H1 (cell line): ENCODE results near the gene ZBTB43. TPM values are rescaled to one million over a fixed set of nuclear protein-coding genes. Genes with fewer than 3 reads are reported as not detected.

Experiments
- polyA plus RNA-seq, 7 experiments: library from polyadenylated mRNA; depleted of rRNA in 3 of 7; stranded (reverse) in 5 of 7; unstranded in 2 of 7; fragments of >200 nt in 5 of 7; fragments of 200-250 nt in 2 of 7; gene quantifications; 1 replicate in 5 of 7; 2 replicates in 1 of 7; 4 replicates in 1 of 7; pipeline versions ENCODE4 v1.2.1 to v1.2.3, GENCODE V29; 2011 to 2013; ENCODE audit warnings: missing spikeins in 2 of 7, mixed read lengths in 2 of 7
- total RNA-seq: library from RNA; stranded (reverse); fragmentation: NEBNext Ultra II Directional; extraction: Animal tissue kit (Norgen Biotek cat#: 25700); gene quantifications from 2 replicates; pipeline ENCODE4 v1.2.1, GENCODE V29; 2021
- TF ChIP-seq, protein P1 (sequence below), 3 experiments: IDR thresholded peaks; 1 replicate in 2 of 3; 2 replicates in 1 of 3; pipeline versions ENCODE4 v1.5.1 to v1.6.1; 2011; ENCODE audit warnings: low read length in 3 of 3, mild to moderate bottlenecking in 3 of 3, inconsistent platforms in 2 of 3, low read depth in 1 of 3, moderate library complexity in 1 of 3; ENCODE audit not compliant: insufficient read depth in 1 of 3; ENCODE audit errors: control extremely low read depth in 1 of 3

Gene ZBTB43
- total and polyA plus RNA-seq, 2 of the 8 experiments (the other 6 are each of a cell fraction or from before 2014, with no cell fraction given), result 4.1 to 16.7 TPM

DNA sequence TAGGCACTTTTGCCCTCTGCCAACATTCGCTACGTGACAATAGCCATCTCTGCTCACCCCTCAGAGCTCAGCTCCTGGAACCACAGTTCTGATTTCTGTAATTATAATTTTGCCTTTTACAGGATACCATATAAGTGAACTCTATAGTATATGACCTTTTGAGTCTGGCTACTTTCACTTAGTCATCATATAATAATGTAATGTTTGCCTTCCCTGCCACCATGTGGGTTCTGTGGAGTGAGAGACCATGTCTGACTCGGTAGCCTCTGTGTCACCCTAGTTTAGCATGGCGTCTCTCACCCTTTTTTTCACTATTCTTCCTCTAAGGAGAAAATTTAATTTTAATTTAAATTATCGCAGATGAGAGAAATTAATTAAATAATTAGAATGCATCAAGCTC, 28.9 kb upstream of the ZBTB43 start (continued):
- TF ChIP-seq, protein P1, sequence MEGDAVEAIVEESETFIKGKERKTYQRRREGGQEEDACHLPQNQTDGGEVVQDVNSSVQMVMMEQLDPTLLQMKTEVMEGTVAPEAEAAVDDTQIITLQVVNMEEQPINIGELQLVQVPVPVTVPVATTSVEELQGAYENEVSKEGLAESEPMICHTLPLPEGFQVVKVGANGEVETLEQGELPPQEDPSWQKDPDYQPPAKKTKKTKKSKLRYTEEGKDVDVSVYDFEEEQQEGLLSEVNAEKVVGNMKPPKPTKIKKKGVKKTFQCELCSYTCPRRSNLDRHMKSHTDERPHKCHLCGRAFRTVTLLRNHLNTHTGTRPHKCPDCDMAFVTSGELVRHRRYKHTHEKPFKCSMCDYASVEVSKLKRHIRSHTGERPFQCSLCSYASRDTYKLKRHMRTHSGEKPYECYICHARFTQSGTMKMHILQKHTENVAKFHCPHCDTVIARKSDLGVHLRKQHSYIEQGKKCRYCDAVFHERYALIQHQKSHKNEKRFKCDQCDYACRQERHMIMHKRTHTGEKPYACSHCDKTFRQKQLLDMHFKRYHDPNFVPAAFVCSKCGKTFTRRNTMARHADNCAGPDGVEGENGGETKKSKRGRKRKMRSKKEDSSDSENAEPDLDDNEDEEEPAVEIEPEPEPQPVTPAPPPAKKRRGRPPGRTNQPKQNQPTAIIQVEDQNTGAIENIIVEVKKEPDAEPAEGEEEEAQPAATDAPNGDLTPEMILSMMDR (IDR thresholded peaks at IDR 0.05; ENCODE audit: control extremely low read depth in 1 of 3, insufficient read depth in 1 of 3, low read depth in 1 of 3, low read length in 3 of 3), result no peak
